Hindlimb muscle (tissue), 1 donor: ENCODE measurements around the gene STARD13. TPM values are rescaled to one million over a fixed set of nuclear protein-coding genes. Genes with fewer than 3 reads are reported as not detected.

ENCODE experiments used
- DNase-seq: peaks from one replicate; pipeline ENCODE4 v3.0.0-alpha.2; 2013
- polyA plus RNA-seq: library from polyadenylated mRNA; unstranded; fragments of 120-200 nt; gene quantifications from one replicate; pipeline ENCODE4 v1.2.1, GENCODE V29; 2013; ENCODE audit not compliant: insufficient read length

STARD13 gene
- polyA plus RNA-seq, 1 donor = 22.7 TPM

GRCh38 chr13:33083054-33083453 is 202.5 kb downstream of the STARD13 start:
- no peak for DNase-seq

GRCh38 chr13:33081666-33082065 is 203.9 kb downstream of the STARD13 start:
- DNase-seq = no peak

DNA sequence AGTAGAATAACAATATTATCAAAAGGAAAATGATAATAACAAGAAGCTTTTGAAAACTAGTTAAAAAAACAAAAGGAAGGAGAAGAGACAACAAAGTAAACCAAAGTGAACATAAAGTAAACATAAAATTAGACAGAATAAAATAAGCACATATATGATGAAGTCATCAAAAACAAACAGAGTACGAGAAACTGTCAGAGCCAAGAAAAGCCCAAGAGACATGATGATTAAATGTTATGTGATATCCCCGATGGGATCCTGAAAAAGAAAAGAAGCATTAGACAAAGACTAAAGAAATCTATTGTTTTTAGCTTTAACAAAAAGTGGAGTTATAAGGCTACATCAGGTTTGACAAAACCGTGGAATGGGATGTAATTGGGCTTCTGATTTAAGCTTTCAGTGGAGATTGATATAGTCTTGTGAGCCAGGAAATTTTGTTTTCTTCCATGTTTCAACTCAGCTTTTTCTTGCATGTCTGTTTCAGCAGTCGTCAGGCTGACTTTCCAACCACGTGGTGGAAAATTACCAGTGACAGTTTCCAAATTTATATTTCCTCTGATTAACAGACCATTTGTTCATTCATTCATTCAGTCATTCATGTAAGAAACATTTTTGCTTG is 204.5 kb downstream of the STARD13 start:
- peak; percentile 57 for DNase-seq

DNA sequence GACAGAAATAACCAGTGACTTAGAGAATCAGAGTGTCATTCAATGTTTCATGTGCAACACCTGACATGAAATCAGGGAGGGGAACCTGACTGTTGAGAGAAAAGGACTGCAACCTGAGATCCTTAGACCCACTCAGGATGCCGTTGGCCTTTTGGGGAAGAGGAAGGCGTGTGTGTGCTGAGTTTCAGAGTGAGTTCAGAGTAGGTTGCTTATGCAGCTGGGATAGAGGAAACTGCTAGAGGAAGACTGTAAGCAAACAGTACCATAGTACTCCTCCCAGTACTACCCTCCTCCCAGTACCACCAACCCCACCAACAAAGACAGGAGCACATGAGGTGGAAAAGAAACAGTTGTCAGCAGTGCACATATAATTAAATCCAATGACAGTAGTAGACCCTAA is 205.6 kb downstream of the STARD13 start:
- no peak for DNase-seq

GRCh38 chr13:33078263-33078662 is 207.3 kb downstream of the STARD13 start:
- no peak for DNase-seq

- DNase-seq = no peak
Observed at GRCh38 chr13:33076001-33076992, 209.3 kb downstream of the STARD13 start.

GRCh38 chr13:33073338-33073737 is 212.2 kb downstream of the STARD13 start:
- no peak for DNase-seq

GRCh38 chr13:33072759-33073158 is 212.8 kb downstream of the STARD13 start:
- no peak for DNase-seq

DNA sequence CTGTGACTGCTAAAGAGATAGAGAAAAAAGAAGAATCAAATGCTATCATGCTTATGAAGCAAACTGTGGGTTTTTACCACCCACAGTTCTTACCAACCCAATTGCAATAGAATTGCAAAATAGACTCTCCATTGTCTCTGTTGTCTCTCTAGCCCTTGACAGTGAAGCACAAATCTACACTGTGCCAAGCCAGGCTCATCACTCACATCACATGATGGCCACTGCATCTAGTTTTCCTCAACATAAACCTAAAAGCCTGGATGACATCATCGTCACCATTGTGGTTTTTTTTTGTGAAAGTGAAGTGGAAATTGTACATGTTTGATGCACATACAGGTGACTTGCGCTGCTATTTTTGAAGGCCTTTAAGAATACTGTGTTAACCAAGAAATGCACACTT is 213.3 kb downstream of the STARD13 start:
- no peak for DNase-seq

- no peak for DNase-seq
Observed at GRCh38 chr13:33070713-33071112, 214.8 kb downstream of the STARD13 start.

- no peak for DNase-seq
Observed at GRCh38 chr13:33069365-33069764, 216.2 kb downstream of the STARD13 start.

DNA sequence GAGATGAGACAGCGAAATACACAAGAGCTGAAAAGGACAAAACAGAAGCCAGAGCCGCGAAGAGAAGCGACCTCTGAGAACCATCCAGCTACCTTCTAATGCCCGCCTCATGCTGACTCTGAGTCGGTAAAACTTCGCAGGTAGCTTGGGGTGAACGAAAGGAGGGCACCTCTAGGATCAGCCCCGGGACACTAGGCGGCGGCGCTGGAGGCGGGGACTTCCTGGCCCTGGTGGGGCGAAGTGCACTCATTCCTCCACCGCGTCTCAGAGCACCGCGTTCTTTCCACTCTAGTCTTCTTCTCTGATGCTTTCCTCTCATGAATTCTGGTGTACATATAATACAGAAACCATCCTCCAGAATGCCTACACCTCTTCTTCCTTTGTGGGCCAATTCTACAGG is 219.2 kb downstream of the STARD13 start:
- no peak for DNase-seq

GRCh38 chr13:33060815-33061214 is 224.7 kb downstream of the STARD13 start:
- no peak for DNase-seq

GRCh38 chr13:33058776-33059327 is 226.7 kb downstream of the STARD13 start:
- no peak for DNase-seq

- DNase-seq = no peak
Observed at GRCh38 chr13:33057019-33057780, 228.4 kb downstream of the STARD13 start.

DNA sequence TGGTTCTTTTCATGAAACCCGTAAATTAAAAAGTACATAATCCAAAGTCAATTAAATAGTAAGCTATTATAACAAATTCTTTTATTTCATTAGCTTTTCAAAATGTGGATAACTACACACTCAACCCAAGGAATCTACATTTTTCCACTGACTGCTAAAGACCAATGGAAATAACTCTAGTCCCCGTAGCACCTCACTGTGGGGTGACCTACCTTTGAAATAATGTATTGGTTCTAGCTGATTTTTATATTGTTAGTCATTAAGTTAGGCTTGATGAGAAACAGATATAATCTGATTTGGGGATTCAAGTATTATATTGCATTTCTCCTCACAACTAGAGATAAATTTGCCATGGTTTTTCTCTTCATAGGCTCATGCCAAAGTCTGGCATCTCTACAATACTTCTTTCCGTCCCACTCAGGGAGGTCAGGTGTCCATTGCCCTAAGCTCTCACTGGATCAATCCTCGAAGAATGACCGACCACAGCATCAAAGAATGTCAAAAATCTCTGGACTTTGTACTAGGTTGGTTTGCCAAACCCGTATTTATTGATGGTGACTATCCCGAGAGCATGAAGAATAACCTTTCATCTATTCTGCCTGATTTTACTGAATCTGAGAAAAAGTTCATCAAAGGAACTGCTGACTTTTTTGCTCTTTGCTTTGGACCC is 232.0 kb downstream of the STARD13 start:
- no peak for DNase-seq
